ENCODE measurements around the gene SPP1. TPM values are rescaled to one million over a fixed set of nuclear protein-coding genes. Genes with fewer than 3 reads are reported as not detected.
"Not testable (repeated sequence)": the region's sequence is repeated elsewhere in the genome, so short reads cannot be mapped to it uniquely, and the experiment has no call there.

Gene SPP1
- polyA plus RNA-seq, 1 experiment: 4.9 TPM

GRCh38 chr4:87985097-87985886 is 9.8 kb downstream of the SPP1 start:
- POLR2A ChIA-PET: no interaction called here

GRCh38 chr4:87985887-87986200 is 10.3 kb downstream of the SPP1 start:
- POLR2A ChIA-PET: no interaction called here

More at GRCh38 chr4:87985097-87985886, 9.8 kb downstream of the SPP1 start:
- Histone ChIP-seq H3K4me3 (ENCODE audit: low read depth, low read length) (no peak overlapping the region), H3K27me3 (ENCODE audit: control insufficient read depth, insufficient read depth, low read length) (no peaks in the 10 kb centered on the region), H3K36me3 (ENCODE audit: control insufficient read depth, insufficient read depth, low read length) (no peaks in the 10 kb centered on the region)
- CTCF ChIA-PET: interaction anchor here (0.6 to 2.9 kb wide), 14 partner anchors 8 to 307 kb away, joined by 3 to 17 read pairs (median 5); partner anchors contain the start of gene SPP1
- DNase-seq (ENCODE audit: low read depth): no peak
- peak; percentile 71 for TF ChIP-seq CTCF (IDR thresholded peaks at IDR 0.05; ENCODE audit: insufficient read depth, low read depth, low read length)

GRCh38 chr4:87986508-87986907 is 11.0 kb downstream of the SPP1 start:
- POLR2A ChIA-PET: no interaction called here
- H3K27me3 ChIP-seq (ENCODE audit: control insufficient read depth, insufficient read depth, low read length): no peaks in the 10 kb centered on the region
- TF ChIP-seq CTCF (IDR thresholded peaks at IDR 0.05; ENCODE audit: insufficient read depth, low read depth, low read length): no peak

More at GRCh38 chr4:87985887-87986200, 10.3 kb downstream of the SPP1 start:
- CTCF ChIA-PET: interaction anchor here (0.6 to 2.9 kb wide), 15 partner anchors 9 to 308 kb away, joined by 3 to 17 read pairs (median 5); partner anchors contain the start of gene SPP1
- Histone ChIP-seq H3K4me3 (ENCODE audit: low read depth, low read length) (no peak overlapping the region), H3K36me3 (ENCODE audit: control insufficient read depth, insufficient read depth, low read length) (no peaks in the 10 kb centered on the region), H3K27me3 (ENCODE audit: control insufficient read depth, insufficient read depth, low read length) (no peaks in the 10 kb centered on the region)
- no peak for DNase-seq (ENCODE audit: low read depth)
- no peak for TF ChIP-seq CTCF (IDR thresholded peaks at IDR 0.05; ENCODE audit: insufficient read depth, low read depth, low read length)

DNA sequence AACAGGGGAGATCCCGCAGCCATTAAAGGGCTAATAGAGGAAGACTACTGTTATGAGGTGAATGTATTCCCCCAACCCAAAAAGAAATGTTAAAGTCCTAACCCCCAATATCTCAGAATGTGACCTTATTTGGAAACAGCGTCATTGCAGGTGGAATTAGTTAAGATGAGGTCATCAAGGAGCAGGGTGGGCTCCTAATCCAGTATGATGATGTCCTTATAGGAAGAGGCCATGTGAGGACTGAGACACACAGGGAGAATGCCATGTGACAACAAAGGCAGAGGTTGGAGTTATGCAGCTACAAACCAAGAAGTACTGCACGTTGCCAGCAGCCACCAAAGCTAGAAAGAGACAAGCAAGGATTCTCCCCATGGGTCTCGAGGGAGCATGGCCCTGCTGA is 14.3 kb downstream of the SPP1 start:
- ChIA-PET POLR2A (no interaction called here), CTCF (interaction anchor here (2.4 kb wide), 1 partner anchor 16 kb away, joined by 6 read pairs; no protein-coding TSS in a partner anchor)
- H3K27me3 ChIP-seq (ENCODE audit: control insufficient read depth, insufficient read depth, low read length): no peaks in the 10 kb centered on the region
- H3K4me3 ChIP-seq (ENCODE audit: low read depth, low read length): no peak overlapping the region
- no peak for TF ChIP-seq CTCF (IDR thresholded peaks at IDR 0.05; ENCODE audit: insufficient read depth, low read depth, low read length)
- no peak for DNase-seq (ENCODE audit: low read depth)
- no peaks in the 10 kb centered on the region for H3K36me3 ChIP-seq (ENCODE audit: control insufficient read depth, insufficient read depth, low read length)

More at GRCh38 chr4:87986508-87986907, 11.0 kb downstream of the SPP1 start:
- DNase-seq (ENCODE audit: low read depth): no peak
- Histone ChIP-seq H3K36me3 (ENCODE audit: control insufficient read depth, insufficient read depth, low read length) (no peaks in the 10 kb centered on the region), H3K4me3 (ENCODE audit: low read depth, low read length) (no peak overlapping the region)
- CTCF ChIA-PET: interaction anchor here (0.6 to 2.9 kb wide), 12 partner anchors 10 to 553 kb away, joined by 3 to 17 read pairs (median 6); partner anchors contain the start of gene SPP1

DNA sequence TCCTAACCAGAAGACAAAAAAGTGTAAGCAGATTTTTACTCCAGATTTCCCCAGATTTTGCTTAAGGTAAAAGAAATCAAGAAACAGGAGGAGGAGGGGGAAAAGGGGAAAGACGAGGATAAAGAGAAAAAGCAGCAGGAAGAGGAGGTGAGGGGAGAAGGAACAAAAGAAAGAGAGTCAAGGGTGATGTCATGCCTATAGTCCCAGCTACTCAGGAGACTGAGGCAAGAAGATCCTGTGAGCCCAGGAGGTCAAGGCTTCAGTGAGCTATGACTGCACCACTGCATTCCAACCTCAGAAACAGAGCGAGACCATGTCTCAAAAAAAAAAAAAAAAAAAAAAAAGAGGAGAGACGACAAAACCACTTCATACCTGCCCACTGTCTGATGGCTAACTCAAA is 19.9 kb downstream of the SPP1 start:
- CTCF ChIA-PET: no interaction called here
- POLR2A ChIA-PET: no interaction called here
- no peak overlapping the region for H3K4me3 ChIP-seq (ENCODE audit: low read depth, low read length)
- no peak for DNase-seq (ENCODE audit: low read depth)
- no peaks in the 10 kb centered on the region for H3K27me3 ChIP-seq (ENCODE audit: control insufficient read depth, insufficient read depth, low read length)
- no peak for TF ChIP-seq CTCF (IDR thresholded peaks at IDR 0.05; ENCODE audit: insufficient read depth, low read depth, low read length)
- no peaks in the 10 kb centered on the region for H3K36me3 ChIP-seq (ENCODE audit: control insufficient read depth, insufficient read depth, low read length)

DNA sequence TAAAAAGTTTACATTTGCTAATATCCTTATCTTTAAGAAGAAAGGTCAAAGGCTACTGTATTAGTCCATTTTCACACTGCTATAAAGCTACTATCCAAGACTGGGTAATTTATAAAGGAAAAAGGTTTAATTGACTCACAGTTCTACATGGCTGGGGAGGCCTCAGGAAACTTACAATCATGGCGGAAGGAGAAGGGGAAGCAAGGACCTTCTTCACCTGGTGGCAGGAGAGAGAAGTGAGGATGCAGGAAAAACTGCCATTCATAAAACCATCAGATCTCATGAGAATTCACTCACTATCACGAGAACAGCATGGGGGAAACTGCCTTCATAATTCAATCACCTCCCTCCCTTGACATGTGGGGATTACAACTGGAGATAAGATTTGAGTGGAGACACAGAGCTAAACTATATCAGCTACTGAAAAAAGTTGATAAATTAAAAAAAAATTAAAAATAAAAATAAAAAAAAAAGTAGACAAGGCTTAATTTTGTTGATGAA is 23.7 kb downstream of the SPP1 start:
- H3K36me3 ChIP-seq (ENCODE audit: control insufficient read depth, insufficient read depth, low read length); DNase-seq (ENCODE audit: low read depth); POLR2A ChIA-PET; H3K4me3 ChIP-seq (ENCODE audit: low read depth, low read length); H3K27me3 ChIP-seq (ENCODE audit: control insufficient read depth, insufficient read depth, low read length): not testable (repeated sequence)
- CTCF ChIA-PET: interaction anchor here (0.6 kb wide), 1 partner anchor 109 kb away, joined by 4 read pairs; no protein-coding TSS in a partner anchor

Data from BJ (cell line).